Umbilical cord (tissue), 2 donors: ENCODE measurements around the gene STK16. TPM values are rescaled to one million over a fixed set of nuclear protein-coding genes. Genes with fewer than 3 reads are reported as not detected.

Experiments used
- DNase-seq: peaks from one replicate; pipeline ENCODE4 v3.0.0-alpha.2; 2015; ENCODE audit warnings: low spot score
- total RNA-seq: library from RNA; depleted of rRNA; stranded (reverse); fragments of >200 nt; gene quantifications from one replicate; pipeline ENCODE4 v1.2.3, GENCODE V29; 2014; ENCODE audit warnings: low replicate concordance; ENCODE audit not compliant: insufficient read depth

Gene STK16
- total RNA-seq, 1 donor from 2014 or later, result 24.1 TPM

DNA sequence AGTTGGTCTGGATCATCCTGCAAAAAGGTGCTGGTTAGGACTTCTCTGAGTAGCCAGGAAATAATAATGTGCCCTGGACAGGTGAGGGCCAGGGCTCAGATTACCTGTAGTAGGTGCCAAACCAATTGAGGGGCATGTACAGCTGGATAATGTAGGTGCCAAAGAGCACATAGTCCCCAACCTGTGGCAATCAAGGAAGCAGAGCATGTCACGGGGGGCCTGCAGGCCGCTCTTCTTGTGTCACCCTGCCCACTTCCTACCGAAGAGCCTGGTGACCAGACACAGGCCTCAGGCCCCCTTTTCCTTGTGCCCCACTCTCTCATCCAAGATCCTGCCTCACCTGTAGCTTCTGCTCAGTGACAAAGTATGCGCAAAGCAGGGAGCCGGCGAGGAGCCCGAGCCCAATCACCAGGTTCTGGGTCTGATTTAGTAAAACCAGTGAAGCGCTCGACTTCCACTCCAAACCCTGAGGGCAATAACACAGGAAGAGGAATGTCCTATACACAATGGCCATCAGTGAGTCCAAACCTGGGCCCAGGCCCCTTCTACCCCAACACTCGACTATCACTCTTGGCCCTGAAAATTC, 31.7 kb upstream of the STK16 start:
- no peak for DNase-seq

- no peak for DNase-seq
Observed at GRCh38 chr2:219214141-219214540, 31.1 kb upstream of the STK16 start.

DNA sequence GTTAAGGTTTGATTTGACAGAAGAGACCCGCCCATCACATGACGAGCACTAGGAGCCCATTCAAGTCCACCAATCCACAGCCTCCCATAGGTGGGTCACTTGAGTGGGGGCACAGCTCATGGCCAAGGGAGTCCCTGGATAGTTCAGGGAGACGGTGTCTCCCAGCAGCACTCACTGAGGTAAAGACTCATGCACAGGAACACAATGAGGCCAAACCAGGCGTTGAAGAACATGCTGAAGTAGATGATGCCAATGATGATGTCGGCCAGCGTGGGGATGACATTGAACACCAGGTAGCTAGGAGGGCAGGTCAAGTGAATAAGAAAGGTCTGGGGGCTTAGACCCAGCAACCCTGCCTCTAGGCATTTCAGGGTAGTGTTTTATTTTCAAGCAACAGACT, 30.5 kb upstream of the STK16 start:
- DNase-seq, result no peak

GRCh38 chr2:219215871-219216534, 29.3 kb upstream of the STK16 start:
- no peak for DNase-seq

DNA sequence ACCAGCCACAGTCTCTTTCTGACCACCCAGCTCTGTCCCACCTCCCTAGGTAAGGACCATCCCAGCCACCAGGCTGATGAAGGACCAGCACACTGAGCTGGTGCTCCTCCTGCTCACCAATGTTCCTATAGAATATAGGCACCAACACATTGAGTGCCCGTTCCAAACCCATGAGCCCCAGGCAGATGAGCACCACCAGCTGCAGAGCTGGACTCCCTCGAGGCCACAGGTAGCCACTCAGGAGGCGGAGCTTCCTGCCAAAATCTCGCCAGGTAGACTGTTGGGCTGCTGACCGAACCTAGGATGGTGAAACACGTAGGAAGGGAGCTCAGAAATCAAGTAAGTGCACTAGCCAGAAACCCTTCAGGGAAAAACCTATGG, 28.8 kb upstream of the STK16 start:
- no peak for DNase-seq

DNA sequence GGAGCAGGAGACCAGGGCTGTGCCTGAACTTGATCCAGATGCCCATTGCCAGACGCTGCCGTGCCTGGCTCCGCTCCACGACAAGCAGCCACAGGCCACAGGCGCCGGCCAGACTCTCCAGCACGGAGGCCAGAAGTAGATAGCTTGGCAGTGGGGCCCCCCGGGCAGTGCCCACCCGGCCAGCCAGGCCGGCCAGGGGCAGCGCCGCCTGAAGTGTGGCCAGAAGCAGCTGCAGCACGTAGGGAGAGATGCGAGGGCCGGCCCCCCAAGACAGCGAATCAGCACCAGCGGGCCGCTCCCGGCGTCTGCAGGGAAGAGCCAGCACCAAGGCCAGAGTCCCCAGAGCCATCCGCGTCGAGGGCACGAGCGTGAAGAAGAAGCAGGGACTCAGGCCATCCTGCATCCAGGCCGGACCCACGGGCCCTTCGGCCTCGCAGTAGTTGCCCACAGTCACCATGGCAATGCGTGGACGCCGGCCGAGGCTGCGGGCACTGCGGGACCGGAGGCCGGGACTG, 27.0 kb upstream of the STK16 start:
- DNase-seq, result peak; percentile 80

GRCh38 chr2:219218732-219219701, 26.3 kb upstream of the STK16 start, which contains the start of gene ABCB6:
ABCB6 (minus strand) TSS chr2:219218958; CDS start chr2:219218673, 285 bp downstream.
- peak; percentile 99 for DNase-seq

DNA sequence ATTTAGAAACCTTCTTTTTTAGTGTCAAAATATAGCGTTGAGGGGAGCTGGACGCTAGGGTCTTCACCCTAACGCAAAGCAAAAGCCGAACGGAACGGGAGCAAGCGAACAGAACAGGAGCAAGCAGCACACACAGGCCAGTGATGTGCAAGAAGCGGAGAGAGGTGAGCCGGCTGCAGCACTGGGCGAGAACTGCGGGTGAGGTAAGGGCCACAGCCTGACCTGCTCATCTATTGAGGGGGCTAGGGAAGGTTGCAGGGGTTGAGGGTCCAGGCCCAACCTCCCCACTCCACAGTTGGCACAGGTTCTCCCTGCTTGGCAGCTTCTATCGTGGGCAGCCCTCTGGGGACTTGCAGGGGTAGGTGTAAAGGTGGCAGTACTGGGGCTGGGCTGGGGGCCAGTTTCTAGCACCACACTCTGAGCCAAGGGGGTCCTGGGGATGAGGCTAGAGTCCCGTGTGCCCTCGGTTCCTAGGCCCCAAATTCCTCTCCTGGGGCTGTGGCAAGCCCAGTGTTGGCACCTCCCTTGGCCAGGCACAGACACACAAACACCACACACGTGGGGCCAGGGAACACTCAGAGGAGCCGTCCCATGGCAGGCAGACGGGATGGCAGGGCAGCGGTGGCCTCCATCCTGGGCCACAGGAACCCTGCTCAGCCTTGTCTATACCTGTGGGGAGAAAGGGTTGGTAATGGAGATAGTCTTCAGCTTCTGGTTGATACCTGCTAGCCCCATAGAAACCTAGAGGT, 25.3 kb upstream of the STK16 start:
- DNase-seq, result no peak

DNA sequence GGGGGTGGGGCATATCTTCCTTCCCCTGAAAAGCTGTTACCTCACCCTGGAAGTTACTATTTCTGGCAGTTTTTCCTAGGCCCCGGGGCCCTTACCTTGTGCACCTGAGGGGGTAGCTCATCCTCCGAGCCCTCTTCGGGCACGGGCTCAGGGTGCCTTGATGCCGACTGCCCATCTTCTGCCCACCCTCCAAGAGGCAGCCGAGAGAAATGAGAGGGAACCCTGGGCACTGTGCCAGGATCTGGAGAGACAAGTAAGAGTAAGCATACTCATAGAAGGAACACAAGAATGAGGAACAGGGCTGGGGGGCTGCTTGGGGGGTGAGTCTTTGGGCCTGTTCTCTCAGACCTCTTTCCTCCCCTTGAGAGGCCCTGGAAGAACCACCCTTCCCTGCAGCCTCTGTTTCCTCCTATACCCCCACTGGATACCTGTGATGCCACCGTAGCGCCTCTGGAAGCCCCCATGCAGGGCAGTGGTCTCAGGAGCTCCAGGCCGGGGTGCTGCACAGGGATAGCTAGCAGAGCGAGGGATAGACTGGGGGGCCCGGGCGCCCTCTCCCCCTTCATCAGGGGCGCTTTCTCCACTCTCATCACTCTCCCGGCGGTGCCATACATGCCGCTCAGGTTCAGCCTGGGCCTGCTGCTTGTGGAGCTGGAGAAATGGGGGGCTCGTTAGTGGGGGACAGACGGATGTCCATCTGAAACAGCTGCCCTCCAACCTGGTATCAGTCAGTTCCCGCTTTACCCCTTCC, 24.5 kb upstream of the STK16 start:
- DNase-seq, result no peak

DNA sequence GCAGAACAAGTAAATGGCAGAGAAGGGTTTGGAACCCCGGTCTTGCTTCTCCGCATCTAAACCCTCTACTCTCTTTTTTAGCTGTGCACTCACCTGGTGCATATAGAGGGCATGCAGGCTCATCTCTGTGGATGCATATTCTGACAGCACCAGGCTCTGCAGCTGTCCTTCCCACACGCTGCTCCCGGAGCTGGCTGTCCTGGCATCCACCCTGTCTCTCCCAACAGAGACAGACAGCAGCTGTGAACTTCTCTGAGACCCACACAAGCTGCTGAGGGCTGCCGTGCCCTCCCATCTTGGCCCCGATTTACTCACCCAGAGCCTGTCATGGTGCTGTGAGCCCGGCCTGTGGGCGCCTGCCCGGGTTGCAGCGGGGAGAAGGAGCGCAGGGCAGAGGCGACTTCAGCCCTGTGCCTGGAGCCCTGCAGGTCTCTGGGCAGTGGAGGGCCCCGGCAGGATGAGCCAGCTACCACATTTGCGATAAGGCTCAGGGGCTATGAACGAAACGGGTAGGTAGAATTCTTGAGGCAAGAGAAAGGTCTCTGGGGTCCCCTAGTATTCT, 23.2 kb upstream of the STK16 start:
- no peak for DNase-seq

GRCh38 chr2:219223831-219224610, 21.3 kb upstream of the STK16 start:
- no peak for DNase-seq

- DNase-seq, result no peak
Observed at GRCh38 chr2:219225350-219225749, 19.9 kb upstream of the STK16 start.

DNA sequence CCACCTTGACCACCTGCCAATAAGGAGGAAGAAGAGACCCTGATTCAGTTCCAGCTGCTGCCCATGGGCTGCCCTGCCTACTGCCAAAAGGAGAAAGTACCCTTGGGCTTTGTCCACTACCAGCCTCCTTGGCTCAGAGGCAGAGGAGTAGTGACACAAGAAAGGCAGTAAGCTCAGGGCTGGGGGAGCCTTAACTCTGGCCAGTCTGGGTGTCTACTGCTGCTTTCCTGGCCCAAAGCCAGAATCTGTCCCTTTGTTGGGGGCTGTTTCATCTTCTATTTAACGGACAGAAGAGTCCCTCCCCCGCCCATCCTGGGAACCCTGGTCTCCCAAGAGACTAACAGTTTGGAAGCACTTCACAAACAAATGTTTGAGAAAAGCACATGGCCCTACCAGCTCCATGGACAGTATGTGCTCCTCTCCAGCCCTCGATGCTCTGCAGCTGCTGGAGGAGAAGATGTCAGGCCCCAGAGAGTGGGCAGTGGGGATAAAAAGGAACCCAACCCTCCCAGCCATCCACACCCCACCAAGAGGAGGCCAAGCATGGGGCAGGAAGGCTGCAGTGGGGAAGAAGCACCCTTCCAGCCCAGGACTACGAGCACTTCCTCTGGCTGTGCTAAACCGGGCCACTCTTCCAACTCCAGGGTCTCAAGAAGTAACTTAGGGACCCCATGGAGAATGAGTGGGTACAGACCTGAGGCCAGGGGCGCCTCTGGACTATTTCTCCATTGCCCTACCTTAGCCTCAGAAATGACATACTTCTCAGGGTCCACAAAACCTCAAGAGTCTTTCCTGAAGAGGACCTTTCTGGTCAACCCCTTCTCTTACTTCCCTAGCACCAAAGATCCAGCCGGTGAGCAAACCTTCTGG, 17.0 kb upstream of the STK16 start:
- no peak for DNase-seq

DNA sequence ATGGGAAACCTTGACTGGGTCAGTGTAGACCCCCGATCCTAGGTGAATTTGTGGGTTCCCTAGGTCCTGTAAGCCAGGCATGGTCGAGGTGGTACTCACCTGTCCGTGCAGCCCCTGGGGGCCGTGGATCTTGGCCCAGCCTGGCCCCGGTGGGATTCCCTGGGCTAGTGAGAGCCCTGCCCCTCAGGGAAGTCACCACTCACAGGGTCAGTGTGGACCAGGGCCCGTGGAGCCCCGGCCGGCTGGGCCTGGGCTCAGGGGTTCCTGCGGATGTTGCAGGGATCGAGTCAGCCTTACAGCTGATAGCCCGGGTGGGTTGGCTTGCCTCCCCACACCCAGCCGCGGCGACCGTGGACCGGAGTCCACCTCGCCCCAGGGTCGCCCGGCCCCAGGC, 16.4 kb upstream of the STK16 start:
- DNase-seq, result no peak

DNA sequence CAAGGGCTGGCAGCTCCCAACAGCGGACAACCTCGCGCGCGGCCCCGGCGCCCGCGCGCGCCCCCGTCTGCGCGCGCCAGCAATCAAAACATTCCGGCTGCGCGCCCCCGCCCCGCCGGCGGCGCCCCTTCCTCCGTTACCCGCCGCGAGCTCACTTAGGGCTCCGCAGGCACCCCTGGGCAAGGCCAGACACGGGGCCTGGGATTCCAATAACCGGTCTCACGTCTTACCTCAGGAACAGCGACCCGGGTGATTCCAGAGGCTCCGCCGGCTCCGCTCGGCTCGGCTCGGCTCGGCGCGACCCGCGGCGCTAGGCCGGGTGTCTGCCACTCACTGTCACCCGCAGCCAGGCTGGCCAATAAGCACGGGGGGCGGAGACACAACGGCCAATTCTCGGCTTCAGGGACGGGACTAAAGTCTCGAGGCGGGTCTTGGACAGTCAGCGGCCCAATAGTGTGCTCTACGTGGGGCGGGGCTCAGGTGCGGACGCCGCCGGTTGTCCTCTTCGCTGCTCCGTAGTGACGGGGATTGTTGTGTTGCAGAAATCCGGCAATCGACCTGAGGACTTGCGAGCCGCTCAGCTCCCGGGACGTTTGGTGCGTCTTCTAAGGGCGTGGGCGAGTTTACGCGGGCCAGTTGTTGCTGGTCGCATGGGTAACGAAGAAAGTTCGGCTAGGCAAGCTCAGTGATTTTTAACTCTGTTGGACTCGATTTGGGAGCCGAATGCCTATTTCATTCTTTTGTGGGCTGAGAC, 15.8 kb upstream of the STK16 start, which contains the start of the genes ANKZF1 and ATG9A:
ANKZF1 (plus strand) TSS at position 502 of the 754 bp plus-strand sequence. CDS start 452 bp downstream, outside the sequence.
ATG9A (minus strand) TSS at position 332 of the 754 bp plus-strand sequence. CDS start 1,612 bp downstream, outside the sequence.
- DNase-seq, result peak; percentile 100

DNA sequence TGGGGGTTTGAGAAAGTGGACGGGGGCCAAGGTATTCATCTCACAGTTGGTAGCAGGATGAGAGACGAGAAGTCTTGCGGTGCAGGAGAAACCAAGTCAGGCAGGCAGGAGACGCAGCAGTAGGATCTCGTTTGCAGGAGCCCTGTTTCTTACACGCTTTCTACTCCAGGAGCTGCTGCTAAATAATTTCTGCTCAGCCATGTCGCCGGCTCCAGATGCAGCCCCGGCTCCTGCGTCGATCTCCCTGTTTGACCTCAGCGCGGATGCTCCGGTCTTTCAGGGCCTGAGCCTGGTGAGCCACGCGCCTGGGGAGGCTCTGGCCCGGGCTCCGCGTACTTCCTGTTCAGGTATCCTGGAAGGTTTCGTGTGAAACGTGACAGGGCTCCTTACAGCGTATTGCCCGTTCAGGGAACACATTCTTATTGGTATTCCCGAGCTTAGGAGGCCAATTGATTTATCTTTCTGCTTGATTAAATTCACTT, 15.2 kb upstream of the STK16 start:
- DNase-seq, result no peak

DNA sequence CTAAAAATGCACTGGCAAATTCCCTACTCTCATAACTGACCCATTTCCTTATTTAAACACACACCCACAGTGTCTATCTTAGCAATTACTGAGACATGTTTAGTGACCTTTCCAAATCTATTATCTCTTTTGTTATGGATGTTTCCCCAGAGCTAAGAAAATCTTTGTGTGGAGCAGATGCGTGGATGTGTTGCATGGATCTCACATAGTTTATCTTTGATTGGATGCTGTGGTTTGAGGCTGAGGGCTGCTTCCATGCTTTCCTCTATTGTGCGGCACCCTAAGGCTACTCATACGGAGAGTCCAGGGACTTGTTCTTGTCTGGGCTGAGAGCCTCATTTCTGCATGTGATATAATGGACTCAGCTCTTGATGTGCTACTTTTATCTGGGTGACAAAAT, 10.9 kb upstream of the STK16 start:
- no peak for DNase-seq
